HUDEP-2 (cell line): ENCODE measurements around the gene MCCD1.
A peak's percentile ranks its signal among the peaks of the same experiment; 100 is the strongest.
"Not testable (repeated sequence)": the region's sequence is repeated elsewhere in the genome, so short reads cannot be mapped to it uniquely, and the experiment has no call there.

ENCODE experiments used
- DNase-seq, 76 experiments: peaks; one replicate each; lab custom pipeline; 2025; ENCODE audit not compliant: unreplicated experiment in 76 of 76; lab: John Stamatoyannopoulos, UW

The MCCD1 gene

DNA sequence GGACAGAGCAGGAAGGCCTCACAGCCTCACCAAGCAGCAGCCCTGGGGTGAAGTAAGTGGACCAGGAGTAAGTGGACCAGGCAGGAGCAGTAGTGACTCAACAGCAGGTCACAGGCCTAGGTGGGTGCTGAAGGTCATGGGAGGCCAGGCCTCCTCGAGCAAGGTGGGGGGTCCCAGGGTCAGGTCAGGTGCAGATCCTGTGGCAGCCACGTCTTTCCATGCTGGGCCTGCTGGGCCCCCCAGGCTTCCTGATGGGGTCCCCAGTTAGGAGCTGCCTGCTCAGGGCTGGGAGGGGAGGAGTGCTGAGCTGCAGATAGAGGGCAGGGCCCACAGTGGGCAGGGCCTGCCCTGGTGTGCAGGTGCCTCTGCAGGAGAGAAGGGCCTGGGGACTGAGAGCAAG, 19.7 kb upstream of the MCCD1 start:
- DNase-seq = not testable (repeated sequence)

DNA sequence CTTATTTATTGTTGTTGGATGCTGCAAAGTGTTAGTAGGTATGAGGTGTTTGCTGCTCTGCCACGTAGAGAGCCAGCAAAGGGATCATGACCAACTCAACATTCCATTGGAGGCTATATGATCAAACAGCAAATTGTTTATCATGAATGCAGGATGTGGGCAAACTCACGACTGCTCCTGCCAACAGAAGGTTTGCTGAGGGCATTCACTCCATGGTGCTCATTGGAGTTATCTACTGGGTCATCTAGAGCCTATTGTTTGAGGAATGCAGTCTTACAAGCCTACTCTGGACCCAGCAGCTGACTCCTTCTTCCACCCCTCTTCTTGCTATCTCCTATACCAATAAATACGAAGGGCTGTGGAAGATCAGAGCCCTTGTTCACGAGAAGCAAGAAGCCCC, 18.8 kb upstream of the MCCD1 start:
- no peak for DNase-seq

DNA sequence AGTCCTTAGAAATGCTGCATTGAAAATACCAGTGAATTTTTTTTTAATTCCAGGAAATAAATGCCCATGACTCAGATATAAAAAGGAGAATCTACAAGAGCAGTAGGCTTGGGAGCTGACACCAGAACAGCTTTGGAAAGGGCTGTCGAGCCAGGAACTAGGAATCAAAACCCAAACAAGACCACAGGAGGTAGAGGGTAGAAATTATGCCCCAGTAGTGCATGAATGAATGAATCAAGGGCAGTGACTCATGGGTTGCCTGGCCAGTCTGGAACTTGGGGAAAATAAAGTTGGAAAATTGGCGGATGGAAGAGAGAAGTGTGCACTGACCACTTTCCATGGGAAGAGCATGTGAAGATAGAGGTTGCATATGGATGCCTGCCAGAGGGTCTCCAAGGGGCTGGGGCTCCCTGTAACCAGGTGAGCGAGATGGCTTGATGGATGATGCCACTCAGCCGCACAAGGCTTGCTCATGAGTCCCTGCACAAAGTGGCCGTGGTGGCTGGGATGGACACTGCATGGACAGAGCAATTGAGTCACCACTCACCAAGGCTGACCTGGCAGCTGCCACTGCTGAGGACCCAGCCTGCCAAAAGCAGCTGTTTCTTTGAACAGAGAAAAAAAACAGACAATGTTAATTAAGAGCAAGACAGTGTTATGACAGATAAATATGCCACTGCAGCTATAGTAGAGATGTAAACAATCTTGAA, 15.2 kb upstream of the MCCD1 start:
- DNase-seq = no peak

DNA sequence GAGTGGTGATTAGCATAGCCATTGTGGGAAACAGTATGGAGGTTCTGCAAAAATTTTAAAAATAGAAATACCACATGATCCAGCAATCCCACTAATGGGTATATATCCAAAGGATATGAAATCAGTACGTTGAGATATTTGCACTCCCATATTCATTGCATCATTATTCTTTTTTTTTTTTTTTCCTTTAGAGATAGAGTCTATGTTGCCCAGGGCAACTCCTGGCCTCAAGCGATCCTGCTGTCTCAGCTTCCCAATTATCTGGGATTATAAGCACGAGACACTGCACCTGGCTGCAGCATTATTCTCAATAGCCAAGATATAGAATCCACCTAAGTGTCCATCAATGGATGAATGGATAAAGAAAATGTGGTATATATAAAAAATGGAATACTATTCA, 6.9 kb upstream of the MCCD1 start:
- DNase-seq = no peak

DNA sequence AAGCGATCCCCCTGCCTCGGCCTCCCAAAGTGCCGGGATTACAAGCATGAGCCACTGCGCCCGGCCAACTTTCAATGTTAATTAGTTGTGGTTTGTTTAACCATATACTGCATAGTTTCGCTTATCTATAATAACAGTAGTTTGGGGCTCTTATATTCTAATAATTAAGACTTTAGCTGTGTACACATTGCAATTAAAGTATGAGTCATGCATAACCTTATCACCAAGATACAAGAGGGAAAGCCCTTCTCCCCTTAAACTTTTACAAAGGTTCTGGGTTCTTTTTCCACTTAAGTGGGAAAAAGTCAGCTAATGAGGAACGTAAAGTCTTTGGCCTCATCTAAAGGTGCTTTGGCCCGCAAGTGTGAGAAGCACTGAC, 3.2 kb upstream of the MCCD1 start:
- peak in 1 of 76 experiments; percentile 6 for DNase-seq

DNA sequence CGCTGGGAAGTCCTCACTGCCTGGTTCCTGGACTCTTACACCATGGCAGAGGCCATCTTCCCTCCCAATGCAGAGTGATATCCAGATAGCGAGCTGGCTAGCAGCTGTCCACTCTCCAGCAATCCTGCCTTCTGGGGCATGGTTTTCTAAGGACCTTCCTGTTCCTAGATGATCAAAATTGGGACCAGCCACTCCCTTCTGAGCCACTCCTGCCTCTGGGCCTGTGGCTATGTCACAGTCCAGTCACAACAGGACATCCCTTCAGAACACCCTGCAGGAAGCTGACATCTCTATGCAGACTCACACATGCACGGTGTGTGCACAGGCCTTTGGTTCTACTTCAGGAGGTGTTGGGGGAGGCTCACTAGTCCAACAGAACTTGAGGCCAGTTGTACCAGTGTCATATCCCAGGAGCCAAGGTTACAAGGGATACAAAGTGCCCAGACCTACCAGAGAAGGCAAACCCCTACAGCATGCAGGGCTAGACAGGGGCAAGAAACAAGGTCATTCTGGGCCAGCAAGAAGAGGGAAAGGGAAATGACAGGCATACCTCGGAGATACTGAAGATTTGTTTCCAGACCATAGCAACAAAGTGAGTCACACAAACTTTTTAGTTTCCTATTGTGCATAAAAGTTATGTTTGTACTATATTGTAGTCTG, 2.7 kb upstream of the MCCD1 start:
- DNase-seq = no peak

DNA sequence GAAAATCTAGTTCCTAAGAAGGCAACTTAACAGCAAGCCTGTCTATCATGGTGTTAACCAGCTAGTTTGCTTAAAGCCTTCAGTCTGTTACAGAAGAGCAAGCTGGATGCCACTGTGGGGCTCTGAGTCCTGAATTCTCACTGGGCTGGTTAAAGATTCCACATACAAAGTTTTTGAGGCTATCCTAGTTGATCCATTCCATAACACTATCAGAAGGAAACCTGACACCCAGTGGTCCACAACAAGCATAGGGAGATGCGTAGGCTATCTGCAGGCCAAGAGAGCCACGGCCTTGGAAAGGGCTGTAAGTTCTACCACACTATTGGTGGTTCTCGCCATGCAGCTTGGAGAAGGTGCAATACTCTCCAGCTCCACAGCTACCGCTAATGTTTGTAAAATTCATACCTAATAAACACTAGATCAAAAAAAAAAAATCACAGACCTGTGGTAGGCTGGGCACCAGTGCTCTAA, 420 bp upstream of the MCCD1 start:
- DNase-seq = no peak

DNA sequence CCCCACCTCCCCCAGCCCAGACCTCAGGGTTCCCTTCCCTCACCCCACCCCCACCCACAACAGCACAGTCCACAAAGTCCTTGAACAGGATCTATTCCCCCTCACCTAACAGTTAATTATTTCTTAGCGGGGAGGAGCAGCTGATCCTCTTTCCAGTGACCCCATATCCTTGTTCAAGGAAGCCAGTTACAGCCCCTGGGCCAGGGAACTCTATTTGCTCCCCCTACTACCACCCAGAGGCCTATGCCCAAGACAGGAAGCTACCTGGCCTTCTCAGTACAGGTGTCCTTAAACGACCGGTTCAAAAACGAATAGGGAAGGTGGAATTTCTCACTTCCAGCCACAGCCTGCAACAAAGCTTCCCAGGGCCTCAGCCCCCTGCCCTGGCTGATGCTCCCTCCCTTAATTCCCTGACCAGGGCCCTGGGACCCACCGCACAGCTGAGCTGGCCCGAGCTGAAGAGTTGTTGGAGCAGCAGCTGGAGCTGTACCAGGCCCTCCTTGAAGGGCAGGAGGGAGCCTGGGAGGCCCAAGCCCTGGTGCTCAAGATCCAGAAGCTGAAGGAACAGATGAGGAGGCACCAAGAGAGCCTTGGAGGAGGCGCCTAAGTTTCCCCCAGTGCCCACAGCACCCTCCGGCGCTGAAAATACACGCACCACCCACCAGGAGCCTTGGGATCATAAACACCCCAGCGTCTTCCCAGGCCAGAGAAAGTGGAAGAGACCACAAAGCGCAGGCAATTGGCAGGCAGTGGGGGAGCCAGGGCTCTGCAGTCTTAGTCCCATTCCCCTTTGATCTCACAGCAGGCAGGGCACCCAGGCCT, 778 bp downstream of the MCCD1 start:
- DNase-seq = no peak

DNA sequence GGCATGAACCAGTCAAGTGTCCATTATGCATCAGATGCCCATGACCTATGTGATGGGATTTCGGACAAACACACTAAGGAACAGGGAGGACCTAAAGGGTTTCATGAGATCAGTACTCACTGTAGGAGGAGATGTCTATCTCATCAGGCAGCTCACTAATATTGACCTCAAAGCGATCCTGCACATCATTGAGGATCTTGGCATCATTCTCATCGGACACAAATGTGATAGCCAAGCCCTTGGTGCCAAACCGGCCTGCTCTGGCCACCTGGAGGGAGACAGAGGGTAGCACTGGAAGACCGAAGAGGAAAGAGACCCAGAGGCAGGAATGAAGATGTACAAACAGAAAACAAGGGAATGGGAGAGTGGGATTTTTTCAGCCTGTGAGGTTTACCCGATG, 1.9 kb downstream of the MCCD1 start:
- no peak for DNase-seq

DNA sequence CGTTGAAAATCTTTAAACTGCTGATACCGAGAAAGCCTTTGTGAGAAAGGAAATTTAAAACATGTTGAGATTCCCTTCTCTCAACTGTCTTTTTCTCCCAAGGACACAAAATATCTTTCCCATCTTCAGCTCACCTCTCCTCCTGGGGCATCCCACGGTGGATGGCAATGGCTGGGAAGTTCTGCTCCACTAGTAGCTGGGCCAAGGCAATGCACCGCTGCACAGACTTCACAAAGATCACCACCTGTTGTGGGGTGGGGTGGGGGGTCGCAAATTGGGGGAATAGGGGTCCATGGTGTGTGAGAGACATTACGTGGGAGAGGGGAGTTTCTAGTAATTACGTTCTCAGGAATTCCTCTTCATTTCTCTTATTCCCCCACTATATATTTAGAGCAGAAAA, 2.4 kb downstream of the MCCD1 start:
- no peak for DNase-seq

DNA sequence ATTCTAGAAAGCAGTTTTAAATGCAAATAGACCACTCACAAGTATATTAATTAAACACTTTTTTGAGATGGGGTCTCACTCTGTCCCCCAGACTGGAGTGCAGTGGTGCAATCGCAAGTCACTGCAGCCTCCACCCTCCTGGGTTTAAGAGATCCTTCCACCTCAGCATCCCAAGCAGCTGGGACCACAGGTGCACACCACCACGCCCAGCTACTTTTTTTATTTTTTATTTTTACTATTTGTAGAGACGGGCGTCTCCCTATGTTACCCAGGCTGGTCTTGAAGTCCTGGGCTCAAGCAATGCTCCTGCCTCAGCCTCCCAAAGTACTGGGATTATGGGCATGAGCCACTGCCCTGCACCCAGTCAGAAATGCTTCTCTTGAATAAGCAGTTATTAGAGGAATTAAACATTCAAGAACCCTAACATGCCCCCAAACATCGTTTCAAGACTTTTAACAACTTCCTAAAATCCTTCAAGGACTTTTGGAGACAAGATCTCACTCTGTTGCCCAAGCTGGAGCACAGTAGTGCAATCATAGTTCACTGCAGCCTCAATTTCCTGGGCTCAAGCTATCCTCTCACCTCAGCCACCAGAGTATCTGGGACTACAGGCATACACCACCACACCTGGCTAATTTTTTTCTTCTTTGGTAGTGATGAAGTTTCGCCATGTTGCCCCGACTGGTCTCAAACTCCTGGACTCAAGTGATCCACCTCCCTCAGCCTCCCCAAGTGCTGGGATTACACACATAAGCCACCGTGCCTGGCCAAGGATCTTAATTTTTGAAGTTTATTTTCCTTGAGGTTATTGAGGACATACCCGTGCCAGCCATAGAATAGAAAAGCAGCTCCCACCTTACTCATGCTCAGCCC, 3.2 kb downstream of the MCCD1 start:
- DNase-seq = no peak

DNA sequence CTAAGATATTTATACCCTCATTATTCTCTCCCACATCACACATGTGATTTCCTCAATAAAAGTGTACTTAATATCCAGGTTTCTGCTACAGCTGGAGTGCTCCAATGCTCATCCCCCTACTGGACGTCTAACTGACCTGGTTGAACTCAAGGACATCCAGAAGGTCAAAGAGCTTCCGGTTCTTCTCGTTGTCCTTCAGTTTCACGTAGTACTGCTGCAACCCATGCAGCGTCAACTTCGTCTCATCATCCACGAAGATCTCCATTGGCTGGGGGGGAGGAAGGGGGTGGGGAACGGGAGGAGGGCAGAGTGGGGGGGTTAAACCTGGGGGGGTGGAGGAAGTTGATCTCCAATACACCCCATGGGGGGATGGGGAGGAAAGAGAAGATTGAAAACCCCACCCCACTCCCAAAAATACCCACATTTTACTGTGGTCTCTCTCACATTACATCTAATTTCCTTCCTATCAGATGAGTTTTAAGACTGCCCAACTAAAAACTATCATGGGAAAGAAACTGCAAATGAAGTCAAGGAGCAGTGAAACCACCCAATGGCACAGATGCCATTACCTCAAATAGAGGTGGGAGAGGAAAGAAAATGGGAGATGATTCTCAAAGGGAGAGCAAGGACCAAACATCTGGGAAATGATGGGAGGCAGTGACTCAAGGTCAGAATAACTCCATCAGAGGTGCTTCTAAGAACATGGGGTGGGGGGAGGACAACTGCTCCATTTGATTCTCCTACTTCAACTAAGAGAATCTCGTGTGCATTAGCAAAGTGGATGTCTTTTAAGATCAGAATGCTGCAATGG, 4.1 kb downstream of the MCCD1 start:
- no peak for DNase-seq

DNA sequence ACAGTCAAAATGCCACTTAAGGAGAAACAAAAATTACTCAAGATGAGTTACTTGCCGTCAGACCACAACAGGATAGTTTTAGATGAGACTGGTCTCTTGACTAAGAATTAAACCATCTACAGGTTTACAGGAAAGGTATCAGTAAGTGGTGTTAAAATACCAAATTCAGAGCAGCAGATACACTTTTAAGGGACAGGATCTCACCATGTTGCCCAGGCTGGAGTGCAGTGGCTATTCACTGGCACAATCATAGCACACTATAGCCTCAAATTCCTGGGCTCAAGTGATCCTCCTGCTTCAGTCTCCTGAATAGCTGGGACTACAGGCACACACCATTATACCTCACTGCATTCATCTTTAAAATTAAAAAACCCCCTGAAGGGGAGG, 4.7 kb downstream of the MCCD1 start:
- DNase-seq = no peak

DNA sequence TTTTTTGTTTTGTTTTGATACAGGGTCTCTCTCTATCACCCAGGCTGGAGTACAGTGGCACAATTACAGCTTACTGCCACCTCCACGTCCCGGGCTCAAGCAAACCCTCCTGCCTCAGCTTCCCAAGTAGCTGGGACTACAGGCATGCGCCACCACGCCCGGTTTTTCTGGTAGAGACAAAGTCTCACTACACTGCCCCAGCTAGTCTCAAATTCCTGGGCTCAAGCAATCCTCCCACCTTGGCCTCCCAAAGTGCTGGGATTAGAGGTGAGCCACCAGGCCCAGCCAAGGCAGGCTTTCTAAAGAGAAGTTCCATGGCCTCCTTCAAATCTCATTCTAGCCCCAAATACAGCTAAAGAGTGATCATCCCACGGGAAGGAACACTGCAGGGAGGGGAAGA, 5.2 kb downstream of the MCCD1 start:
- DNase-seq = no peak

DNA sequence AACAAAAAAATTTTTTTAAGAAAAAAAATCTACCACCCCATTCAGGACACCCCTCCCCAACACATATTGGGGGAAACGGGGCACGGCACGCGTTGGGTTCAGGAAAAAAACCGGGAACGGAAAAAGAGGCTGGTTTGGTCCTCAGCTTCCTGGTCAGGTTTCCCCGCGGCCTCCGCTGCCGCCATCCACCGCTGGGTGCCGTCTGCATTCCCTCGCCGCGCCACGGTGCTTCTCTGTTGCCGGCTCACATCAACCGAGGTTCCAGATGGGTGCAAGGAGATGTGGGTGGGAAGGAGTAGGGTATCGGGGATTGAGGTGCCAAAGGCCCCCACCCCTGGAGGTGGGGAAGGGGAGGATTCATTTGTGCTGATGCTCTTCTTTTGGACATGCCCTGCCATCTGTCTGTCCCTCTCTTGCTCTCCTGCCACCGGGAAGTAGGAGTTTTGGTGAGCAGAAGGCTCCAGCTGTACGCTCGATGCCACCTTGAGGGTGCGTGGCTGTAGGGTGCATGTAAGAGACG, 5.8 kb downstream of the MCCD1 start:
- no peak for DNase-seq

DNA sequence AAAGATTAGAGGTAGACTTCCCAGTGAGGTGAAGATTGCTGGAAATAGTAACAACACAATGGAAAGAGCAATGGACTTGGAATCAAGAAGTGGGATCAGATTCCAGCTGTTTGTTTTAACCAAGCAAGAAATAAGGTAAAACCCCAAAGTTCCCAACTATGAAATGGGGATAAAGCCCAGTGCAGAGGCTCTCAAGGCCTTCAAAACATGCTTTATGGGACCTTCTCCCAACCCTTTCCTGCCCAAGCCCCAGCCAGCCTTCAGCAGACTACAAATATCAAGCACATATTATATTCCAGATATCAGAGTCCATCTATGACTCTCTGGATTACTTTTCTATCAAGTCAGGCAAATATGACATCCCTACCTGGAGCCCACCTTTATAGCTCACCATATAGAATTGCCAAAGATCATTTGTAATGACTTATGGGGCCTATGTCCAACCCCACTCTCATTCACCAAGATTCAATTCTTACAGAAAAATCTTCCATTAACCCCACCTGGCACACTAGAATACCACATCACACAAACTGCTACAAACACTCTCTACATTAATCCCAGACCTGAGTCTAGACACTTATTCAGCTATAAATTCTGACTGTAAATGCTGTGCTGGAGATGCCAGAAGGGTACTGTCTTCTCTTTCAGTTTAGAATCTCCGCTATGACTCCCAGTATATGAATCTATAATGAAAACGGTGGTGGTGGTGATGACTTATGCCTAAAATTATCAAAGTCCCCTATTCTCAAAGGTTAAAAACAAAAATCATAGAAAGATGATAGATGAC, 7.0 kb downstream of the MCCD1 start:
- DNase-seq = no peak

DNA sequence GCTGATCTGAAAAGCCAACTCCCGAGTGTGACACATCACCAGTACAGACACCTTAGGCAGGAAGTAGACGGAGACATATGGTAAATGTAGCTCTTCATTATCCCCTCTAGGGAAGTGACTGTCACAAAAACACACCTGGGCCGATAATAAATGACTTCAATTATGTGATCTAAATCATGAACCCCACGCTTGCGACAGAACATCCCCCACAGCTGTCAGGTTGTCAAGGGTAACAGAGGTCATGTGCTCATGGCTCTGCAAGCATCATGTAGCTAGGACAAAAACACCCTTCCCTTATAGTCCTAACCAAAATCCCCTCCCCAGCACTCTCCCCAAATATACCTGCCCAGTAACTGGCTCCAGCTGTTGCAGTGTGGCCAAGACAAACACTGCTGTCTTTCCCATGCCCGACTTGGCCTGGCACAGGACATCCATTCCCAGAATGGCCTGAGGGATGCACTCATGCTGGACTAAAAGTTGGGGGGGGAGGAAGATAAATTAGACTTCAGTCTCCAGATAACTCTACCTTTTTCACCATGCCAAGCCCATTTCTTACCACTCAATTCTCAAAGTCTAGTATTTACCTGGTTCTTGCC, 10.1 kb downstream of the MCCD1 start:
- no peak for DNase-seq

DNA sequence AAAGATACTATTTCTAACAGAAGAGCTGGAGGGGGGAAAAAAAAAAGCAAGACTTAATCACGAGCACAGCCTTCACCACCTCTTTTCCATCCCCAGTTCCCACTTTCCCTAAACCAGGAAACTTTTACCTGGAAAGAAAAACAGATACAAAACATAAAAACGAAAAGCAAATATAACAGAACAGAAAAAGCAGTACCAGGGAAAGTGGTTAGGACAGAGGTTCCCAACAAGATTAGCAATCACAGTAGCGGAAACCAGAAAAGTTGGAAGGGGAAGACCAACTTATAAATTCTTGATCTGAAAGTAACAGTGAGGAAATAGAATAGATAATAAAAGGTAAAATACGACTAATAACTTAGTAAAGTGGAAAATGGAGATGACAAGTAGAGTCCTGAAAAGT, 11.9 kb downstream of the MCCD1 start:
- no peak for DNase-seq
